Activated naive CD4-positive, alpha-beta T cell treated with anti-CD3 and anti-CD28 coated beads for 36 hours (primary cell): ENCODE results near the gene ANKS1A. TPM values are rescaled to one million over a fixed set of nuclear protein-coding genes. Genes with fewer than 3 reads are reported as not detected.

ENCODE experiments used
- CTCF ChIA-PET: fragments of 350-600 bp; sonication (Branson Sonifier 250); formaldehyde crosslinking; loops from one replicate; lab custom pipeline; 2021; ENCODE audit warnings: antibody characterized with exemption; lab: Charles Lee
- DNase-seq: peaks from one replicate; pipeline ENCODE4 v3.0.0-alpha.2; 2020
- H3K27ac Mint-ChIP-seq: one replicate; pipeline ENCODE4 v1.8.0; 2021; ENCODE audit warnings: mild to moderate bottlenecking, mixed read lengths
- H3K27me3 Mint-ChIP-seq: one replicate; pipeline ENCODE4 v1.8.0; 2021; ENCODE audit warnings: low read depth, mixed read lengths
- H3K36me3 Mint-ChIP-seq: one replicate; pipeline ENCODE4 v1.8.0; 2021; ENCODE audit warnings: low read depth, mixed read lengths
- H3K4me1 Mint-ChIP-seq: one replicate; pipeline ENCODE4 v1.8.0; 2021; ENCODE audit warnings: low read depth, mixed read lengths
- H3K4me3 Mint-ChIP-seq: one replicate; pipeline ENCODE4 v1.8.0; 2021; ENCODE audit warnings: mild to moderate bottlenecking, moderate library complexity, mixed read lengths
- H3K9me3 Mint-ChIP-seq: one replicate; pipeline ENCODE4 v1.8.0; 2021; ENCODE audit warnings: mixed read lengths
- intact Hi-C: fragments of 100-400 bp; cut with micrococcal nuclease; formaldehyde crosslinking; loops from one replicate; pipeline ENCODE4 v1.15.1; 2023
- total RNA-seq, 2 experiments: library from RNA; stranded (reverse); gene quantifications; one replicate each; pipeline ENCODE4 v1.2.3, GENCODE V29; 2021

ANKS1A gene
- total RNA-seq, 2 experiments from 2014 or later: 6.5 to 6.8 TPM

- no peak for DNase-seq
- intact Hi-C loops: no loop called here
- H3K36me3 Mint-ChIP-seq: no peaks in the 10 kb centered on the region
- H3K4me3 Mint-ChIP-seq: no peak overlapping the region
- no peaks in the 10 kb centered on the region for H3K27me3 Mint-ChIP-seq
- CTCF ChIA-PET: interaction anchor here (0.6 to 1.5 kb wide), 2 partner anchors 140 to 256 kb away, joined by 3 to 4 read pairs; no protein-coding TSS in a partner anchor
- no peaks in the 10 kb centered on the region for H3K9me3 Mint-ChIP-seq
- H3K27ac Mint-ChIP-seq: no peak overlapping the region
- peaks cover 7% of the 10 kb centered on the region for H3K4me1 Mint-ChIP-seq
These were observed 60.6 kb downstream of the ANKS1A start for GRCh38 chr6:34949636-34950035.

- CTCF ChIA-PET: no interaction called here
- H3K27me3 Mint-ChIP-seq: no peaks in the 10 kb centered on the region
- no peaks in the 10 kb centered on the region for H3K36me3 Mint-ChIP-seq
- H3K4me3 Mint-ChIP-seq: no peak overlapping the region
- DNase-seq: no peak
- H3K27ac Mint-ChIP-seq: no peak overlapping the region
- peaks cover 13% of the 10 kb centered on the region for H3K4me1 Mint-ChIP-seq
- H3K9me3 Mint-ChIP-seq: no peaks in the 10 kb centered on the region
- intact Hi-C loops: no loop called here
These were observed 61.8 kb downstream of the ANKS1A start for GRCh38 chr6:34950849-34951248.

GRCh38 chr6:34951731-34952130 is 62.7 kb downstream of the ANKS1A start:
- intact Hi-C loops: no loop called here
- Mint-ChIP-seq H3K27ac (no peak overlapping the region), H3K27me3 (no peaks in the 10 kb centered on the region), H3K36me3 (no peaks in the 10 kb centered on the region), H3K4me3 (no peak overlapping the region), H3K4me1 (peaks cover 15% of the 10 kb centered on the region), H3K9me3 (no peaks in the 10 kb centered on the region)
- no peak for DNase-seq
- CTCF ChIA-PET: interaction anchor here (1.0 kb wide), 1 partner anchor 64 kb away, joined by 3 read pairs; the partner anchor contains the start of gene TAF11

GRCh38 chr6:34953061-34954025 is 64.3 kb downstream of the ANKS1A start:
- intact Hi-C loops: no loop called here
- Mint-ChIP-seq H3K4me3 (no peak overlapping the region), H3K27ac (no peak overlapping the region), H3K36me3 (no peaks in the 10 kb centered on the region), H3K9me3 (no peaks in the 10 kb centered on the region), H3K4me1 (peaks cover 14% of the 10 kb centered on the region), H3K27me3 (no peaks in the 10 kb centered on the region)
- DNase-seq: no peak
- CTCF ChIA-PET: no interaction called here

GRCh38 chr6:34955442-34955841 is 66.4 kb downstream of the ANKS1A start:
- H3K9me3 Mint-ChIP-seq: no peaks in the 10 kb centered on the region
- no peak overlapping the region for H3K27ac Mint-ChIP-seq
- H3K4me1 Mint-ChIP-seq: peaks cover 14% of the 10 kb centered on the region
- CTCF ChIA-PET: no interaction called here
- intact Hi-C loops: no loop called here
- DNase-seq: peak; percentile 8
- H3K4me3 Mint-ChIP-seq: no peak overlapping the region
- H3K27me3 Mint-ChIP-seq: no peaks in the 10 kb centered on the region
- H3K36me3 Mint-ChIP-seq: no peaks in the 10 kb centered on the region

- Mint-ChIP-seq H3K4me1 (peaks cover 18% of the 10 kb centered on the region), H3K27me3 (no peaks in the 10 kb centered on the region), H3K27ac (no peak overlapping the region), H3K36me3 (no peaks in the 10 kb centered on the region), H3K9me3 (no peaks in the 10 kb centered on the region), H3K4me3 (no peak overlapping the region)
- DNase-seq: no peak
- intact Hi-C loops: no loop called here
- CTCF ChIA-PET: no interaction called here
These were observed 68.3 kb downstream of the ANKS1A start for GRCh38 chr6:34957231-34957783.

- CTCF ChIA-PET: no interaction called here
- H3K36me3 Mint-ChIP-seq: no peaks in the 10 kb centered on the region
- no peaks in the 10 kb centered on the region for H3K9me3 Mint-ChIP-seq
- H3K4me3 Mint-ChIP-seq: no peak overlapping the region
- intact Hi-C loops: no loop called here
- no peak overlapping the region for H3K27ac Mint-ChIP-seq
- peaks cover 18% of the 10 kb centered on the region for H3K4me1 Mint-ChIP-seq
- no peaks in the 10 kb centered on the region for H3K27me3 Mint-ChIP-seq
- DNase-seq: no peak
These were observed 69.7 kb downstream of the ANKS1A start for GRCh38 chr6:34958734-34959133.

- no peaks in the 10 kb centered on the region for H3K9me3 Mint-ChIP-seq
- no peak overlapping the region for H3K27ac Mint-ChIP-seq
- peaks cover 15% of the 10 kb centered on the region for H3K4me1 Mint-ChIP-seq
- DNase-seq: no peak
- intact Hi-C loops: no loop called here
- no peaks in the 10 kb centered on the region for H3K27me3 Mint-ChIP-seq
- no peak overlapping the region for H3K4me3 Mint-ChIP-seq
- CTCF ChIA-PET: no interaction called here
- no peaks in the 10 kb centered on the region for H3K36me3 Mint-ChIP-seq
These were observed 70.2 kb downstream of the ANKS1A start for GRCh38 chr6:34959224-34959623.

GRCh38 chr6:34961082-34961481 is 72.0 kb downstream of the ANKS1A start:
- no peak for DNase-seq
- H3K4me3 Mint-ChIP-seq: no peak overlapping the region
- H3K4me1 Mint-ChIP-seq: peaks cover 9% of the 10 kb centered on the region
- intact Hi-C loops: no loop called here
- no peak overlapping the region for H3K27ac Mint-ChIP-seq
- CTCF ChIA-PET: interaction anchor here (0.6 kb wide), 1 partner anchor 8 kb away, joined by 3 read pairs; no protein-coding TSS in a partner anchor
- no peaks in the 10 kb centered on the region for H3K36me3 Mint-ChIP-seq
- H3K27me3 Mint-ChIP-seq: no peaks in the 10 kb centered on the region
- H3K9me3 Mint-ChIP-seq: no peaks in the 10 kb centered on the region

- Mint-ChIP-seq H3K4me3 (no peak overlapping the region), H3K9me3 (no peaks in the 10 kb centered on the region), H3K27ac (no peak overlapping the region), H3K27me3 (no peaks in the 10 kb centered on the region), H3K4me1 (peaks cover 7% of the 10 kb centered on the region), H3K36me3 (no peaks in the 10 kb centered on the region)
- intact Hi-C loops: no loop called here
- CTCF ChIA-PET: interaction anchor here (0.6 to 1.2 kb wide), 4 partner anchors 12 to 280 kb away, joined by 3 to 5 read pairs (median 3); no protein-coding TSS in a partner anchor
- no peak for DNase-seq
These were observed 72.5 kb downstream of the ANKS1A start for GRCh38 chr6:34961574-34961973.

GRCh38 chr6:34964564-34964963 is 75.5 kb downstream of the ANKS1A start:
- no peaks in the 10 kb centered on the region for H3K9me3 Mint-ChIP-seq
- H3K27me3 Mint-ChIP-seq: no peaks in the 10 kb centered on the region
- H3K4me3 Mint-ChIP-seq: no peak overlapping the region
- no peak overlapping the region for H3K27ac Mint-ChIP-seq
- no peaks in the 10 kb centered on the region for H3K36me3 Mint-ChIP-seq
- DNase-seq: no peak
- CTCF ChIA-PET: no interaction called here
- intact Hi-C loops: no loop called here
- H3K4me1 Mint-ChIP-seq: peaks cover 4% of the 10 kb centered on the region

GRCh38 chr6:34967461-34967860 is 78.4 kb downstream of the ANKS1A start:
- no peak overlapping the region for H3K4me3 Mint-ChIP-seq
- intact Hi-C loops: no loop called here
- no peak for DNase-seq
- CTCF ChIA-PET: interaction anchor here (0.5 to 0.7 kb wide), 2 partner anchors 79 to 326 kb away, joined by 3 read pairs; partner anchors contain the start of gene TAF11
- H3K27ac Mint-ChIP-seq: no peak overlapping the region
- peaks cover 5% of the 10 kb centered on the region for H3K36me3 Mint-ChIP-seq
- H3K9me3 Mint-ChIP-seq: no peaks in the 10 kb centered on the region
- H3K27me3 Mint-ChIP-seq: no peaks in the 10 kb centered on the region
- no peaks in the 10 kb centered on the region for H3K4me1 Mint-ChIP-seq
